Gastroesophageal sphincter (tissue), 4 donors: ENCODE measurements around the gene DLGAP4. TPM values are rescaled to one million over a fixed set of nuclear protein-coding genes. Genes with fewer than 3 reads are reported as not detected.

Source experiments
- ATAC-seq: fragments of 150-250 bp; one replicate; pipeline ENCODE4 v1.9.1; 2016; ENCODE audit warnings: mild to moderate bottlenecking, moderate library complexity
- H3K27ac ChIP-seq, 4 donors: fragments of 200-600 bp; sonication (generic) in 3 of 4; 1 replicate in 3 of 4; 2 replicates in 1 of 4; pipeline ENCODE4 v1.5.1; 2016 to 2019
- H3K27me3 ChIP-seq: fragments of 200-600 bp; sonication (generic); one replicate; pipeline ENCODE4 v1.5.1; 2019
- H3K36me3 ChIP-seq, 2 donors: fragments of 200-600 bp; sonication (generic); one replicate each; pipeline ENCODE4 v1.5.1; 2019; ENCODE audit warnings: control low read depth in 1 of 2
- H3K4me1 ChIP-seq, 3 donors: fragments of 200-600 bp; sonication (generic); 1 replicate in 2 of 3; 2 replicates in 1 of 3; pipeline ENCODE4 v1.5.1; 2016 to 2019; ENCODE audit warnings: control low read depth in 2 of 3
- H3K4me3 ChIP-seq, 2 donors: fragments of 200-600 bp; sonication (generic); one replicate each; pipeline ENCODE4 v1.5.1; 2019; ENCODE audit warnings: mild to moderate bottlenecking in 1 of 2, moderate library complexity in 1 of 2
- H3K9me3 ChIP-seq, 3 donors: fragments of 200-600 bp; sonication (generic); one replicate each; pipeline ENCODE4 v1.5.1; 2017 to 2019; ENCODE audit warnings: control low read depth in 2 of 3
- CTCF ChIP-seq, 4 experiments: fragments of 200-600 bp in 2 of 4; fragments of 450-650 bp in 2 of 4; sonication (generic) in 1 of 4; IDR thresholded peaks; one replicate each; pipeline ENCODE4 v1.5.1; 2017 to 2019; ENCODE audit warnings: antibody characterized with exemption in 4 of 4, mild to moderate bottlenecking in 2 of 4, moderate library complexity in 2 of 4
- EP300 ChIP-seq: sonication (generic); formaldehyde crosslinking; IDR thresholded peaks from one replicate; pipeline ENCODE4 v1.6.1; 2017; ENCODE audit warnings: antibody characterized with exemption, mild to moderate bottlenecking
- POLR2A ChIP-seq, 2 donors: fragments of 450-650 bp; IDR thresholded peaks; one replicate each; pipeline ENCODE4 v1.6.1; 2017; ENCODE audit warnings: antibody characterized with exemption in 2 of 2, mild to moderate bottlenecking in 2 of 2, moderate library complexity in 1 of 2
- POLR2AphosphoS5 ChIP-seq: sonication (generic); formaldehyde crosslinking; IDR thresholded peaks from one replicate; pipeline ENCODE4 v1.6.1; 2017; ENCODE audit warnings: antibody characterized with exemption
- WGBS, 2 donors: methylation state at CpG; one replicate each; pipeline ENCODE4 v1.1.5; 2018; ENCODE audit warnings: low coverage in 1 of 2; 5-methylcytosine and 5-hydroxymethylcytosine counted together
- total RNA-seq, 4 donors: library from RNA; depleted of rRNA; stranded (reverse); fragments of >200 nt; gene quantifications; one replicate each; pipeline ENCODE4 v1.1.0, GENCODE V29; 2016

DLGAP4 gene
- total RNA-seq, 4 donors from 2014 or later = 35.5 to 76.1 (median 42.2) TPM

- no peak for TF ChIP-seq EP300
- TF ChIP-seq CTCF (IDR thresholded peaks at IDR 0.05) = no peak
- TF ChIP-seq POLR2A (IDR thresholded peaks at IDR 0.05) = no peak
- no peak for TF ChIP-seq POLR2AphosphoS5
- H3K36me3 ChIP-seq = peaks cover 0 to 53% of the 10 kb centered on the region in 2 donors
- no peaks in the 10 kb centered on the region for H3K27me3 ChIP-seq
- peaks cover 0 to 92% (median 19%) of the 10 kb centered on the region in 3 donors for H3K4me1 ChIP-seq
- peak overlapping the region in 3 of 4 donors; percentile 93 to 98 (median 97) for H3K27ac ChIP-seq
- ATAC-seq = no peak
- peak overlapping the region in 1 of 2 donors; percentile 2 for H3K4me3 ChIP-seq
- no peaks in the 10 kb centered on the region for H3K9me3 ChIP-seq
- 28% methylated on average over 3 of the region's 12 CpGs; no CpG with 5 or more reads in 1 of the 2 donors for WGBS, 2 donors
These were observed 241.3 kb downstream of the DLGAP4 start for GRCh38 chr20:36547186-36548005.

GRCh38 chr20:36548006-36548315 is 241.8 kb downstream of the DLGAP4 start:
- Histone ChIP-seq H3K4me3 (peak overlapping the region in 1 of 2 donors; percentile 2), H3K4me1 (peaks cover 0 to 87% (median 17%) of the 10 kb centered on the region in 3 donors), H3K27ac (peak overlapping the region in 3 of 4 donors; percentile 71 to 98 (median 97)), H3K27me3 (no peaks in the 10 kb centered on the region), H3K36me3 (peaks cover 0 to 53% of the 10 kb centered on the region in 2 donors), H3K9me3 (no peaks in the 10 kb centered on the region)
- TF ChIP-seq POLR2AphosphoS5 (peak; percentile 2), POLR2A (IDR thresholded peaks at IDR 0.05) (no peak), CTCF (IDR thresholded peaks at IDR 0.05) (peak in 2 of 4 experiments; percentile 22 to 42)
- WGBS, 2 donors = 100% methylated on average over 1 of the region's 12 CpGs; no CpG with 5 or more reads in 1 of the 2 donors
- ATAC-seq = no peak

- Histone ChIP-seq H3K36me3 (peaks cover 0 to 53% of the 10 kb centered on the region in 2 donors), H3K4me1 (peaks cover 0 to 77% (median 11%) of the 10 kb centered on the region in 3 donors), H3K9me3 (no peaks in the 10 kb centered on the region), H3K4me3 (peak overlapping the region in 1 of 2 donors; percentile 2), H3K27ac (peak overlapping the region in 3 of 4 donors; percentile 71 to 98 (median 97)), H3K27me3 (no peaks in the 10 kb centered on the region)
- no peak for ATAC-seq
- 40 to 53% methylated on average over 2 to 8 of the region's 23 CpGs for WGBS, 2 donors
- no peak for TF ChIP-seq CTCF (IDR thresholded peaks at IDR 0.05)
- TF ChIP-seq EP300 = no peak
- no peak for TF ChIP-seq POLR2A (IDR thresholded peaks at IDR 0.05)
- no peak for TF ChIP-seq POLR2AphosphoS5
These were observed 242.8 kb downstream of the DLGAP4 start for GRCh38 chr20:36548704-36549627.

GRCh38 chr20:36549628-36549941 is 243.4 kb downstream of the DLGAP4 start:
- ATAC-seq = peak; percentile 1
- H3K9me3 ChIP-seq = no peaks in the 10 kb centered on the region
- WGBS, 2 donors = no CpG with 5 or more reads among the region's 9 CpGs
- peak overlapping the region; percentile 4 to 98 (median 84) for H3K27ac ChIP-seq
- peaks cover 0 to 70% (median 11%) of the 10 kb centered on the region in 3 donors for H3K4me1 ChIP-seq
- no peaks in the 10 kb centered on the region for H3K27me3 ChIP-seq
- no peak overlapping the region for H3K4me3 ChIP-seq
- peak in 1 of 2 donors; percentile 1 for TF ChIP-seq POLR2A (IDR thresholded peaks at IDR 0.05)
- TF ChIP-seq POLR2AphosphoS5 = peak; percentile 62
- no peak for TF ChIP-seq EP300
- no peak for TF ChIP-seq CTCF (IDR thresholded peaks at IDR 0.05)
- H3K36me3 ChIP-seq = peaks cover 0 to 53% of the 10 kb centered on the region in 2 donors
